SK-N-DZ (cell line): ENCODE results near the gene PIH1D2. TPM values are rescaled to one million over a fixed set of nuclear protein-coding genes. Genes with fewer than 3 reads are reported as not detected.
"Not testable (repeated sequence)": the region's sequence is repeated elsewhere in the genome, so short reads cannot be mapped to it uniquely, and the experiment has no call there.

Experiments used
- DNase-seq: peaks from one replicate; pipeline ENCODE4 v3.0.0-alpha.2; 2015; ENCODE audit warnings: low spot score
- polyA plus RNA-seq, 2 experiments: library from polyadenylated mRNA; depleted of rRNA; stranded (reverse); fragments of >200 nt; gene quantifications; 2 replicates each; pipeline ENCODE4 v1.2.3, GENCODE V29; 2014

PIH1D2 gene, protein sequence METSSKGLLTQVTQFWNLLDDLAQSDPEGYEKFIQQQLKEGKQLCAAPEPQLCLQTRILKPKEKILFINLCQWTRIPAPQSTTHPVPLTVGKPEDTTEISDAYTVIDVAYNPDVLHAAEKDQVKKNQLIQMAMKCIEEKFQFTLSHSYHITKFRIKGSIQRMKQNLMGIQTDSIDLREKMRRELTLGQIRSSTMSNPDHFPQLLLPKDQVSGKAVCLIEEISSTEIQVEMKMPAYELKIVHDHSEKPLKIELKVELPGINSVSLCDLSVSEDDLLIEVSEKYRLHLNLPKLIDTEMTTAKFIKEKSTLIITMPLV
- 1.1 and 3.4 TPM in 2 replicates for polyA plus RNA-seq (2014; cell fraction: cytosol; rRNA removed)
- 2.7 and 5.8 TPM in 2 replicates for polyA plus RNA-seq (2014; cell fraction: nucleus; rRNA removed)

- DNase-seq: peak; percentile 77
These were observed at the start of gene PIH1D2, which contains the start of gene NKAPD1 for GRCh38 chr11:112073941-112074811. Gene PIH1D2, minus strand, starts transcription at chr11:112074017. Its CDS starts 843 bp downstream, at chr11:112073174. Gene NKAPD1, plus strand, starts transcription at chr11:112074299. Its CDS starts 1,276 bp downstream, at chr11:112075575.

DNA sequence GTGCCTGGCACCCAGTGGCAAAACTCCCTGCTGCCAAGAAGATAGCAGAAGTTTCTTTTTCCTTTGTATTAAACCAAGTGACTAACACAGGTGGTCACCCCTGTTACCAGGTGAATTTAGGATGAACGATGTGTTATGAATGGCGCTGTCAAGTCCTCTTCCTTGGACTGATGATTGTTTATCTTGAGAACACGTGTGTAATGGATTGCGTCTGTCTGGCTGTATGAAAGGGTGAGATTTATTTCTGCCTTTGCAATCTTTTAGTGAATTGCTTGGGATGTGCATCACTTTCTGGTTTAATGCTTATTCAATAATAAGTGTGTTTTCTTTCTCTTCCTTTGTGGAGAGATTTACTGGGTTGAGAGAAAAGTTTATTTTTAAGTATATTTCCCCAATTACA, 49.3 kb upstream of the PIH1D2 start:
- no peak for DNase-seq

- no peak for DNase-seq
These were observed 48.3 kb upstream of the PIH1D2 start for GRCh38 chr11:112121981-112122615.

- DNase-seq: no peak
These were observed 44.4 kb upstream of the PIH1D2 start for GRCh38 chr11:112118176-112118575.

DNA sequence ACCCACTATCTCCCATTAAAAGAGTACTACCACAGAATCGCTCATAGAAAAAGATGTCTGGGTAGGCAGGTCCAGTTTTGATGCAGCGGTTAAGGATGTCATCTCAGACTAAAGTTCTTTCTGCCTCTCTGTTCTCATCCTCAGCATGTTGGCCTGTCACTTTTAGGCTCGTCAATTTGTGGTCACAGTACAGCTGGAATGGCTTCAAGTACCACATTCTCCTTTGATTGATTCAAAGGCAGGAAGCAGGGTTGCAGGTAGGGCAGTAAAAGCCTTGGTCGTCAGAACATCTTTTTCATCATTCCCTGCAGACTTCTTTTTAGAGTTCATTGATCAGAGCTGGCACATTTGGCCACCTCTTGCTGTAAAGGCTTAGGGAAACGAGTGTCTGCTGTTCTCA, 41.6 kb upstream of the PIH1D2 start:
- DNase-seq: no peak

- no peak for DNase-seq
These were observed 40.6 kb upstream of the PIH1D2 start for GRCh38 chr11:112114460-112114859.

- peak; percentile 24 for DNase-seq
These were observed 40.0 kb upstream of the PIH1D2 start for GRCh38 chr11:112113539-112114457.

- DNase-seq: no peak
These were observed 32.3 kb upstream of the PIH1D2 start for GRCh38 chr11:112106070-112106469.

DNA sequence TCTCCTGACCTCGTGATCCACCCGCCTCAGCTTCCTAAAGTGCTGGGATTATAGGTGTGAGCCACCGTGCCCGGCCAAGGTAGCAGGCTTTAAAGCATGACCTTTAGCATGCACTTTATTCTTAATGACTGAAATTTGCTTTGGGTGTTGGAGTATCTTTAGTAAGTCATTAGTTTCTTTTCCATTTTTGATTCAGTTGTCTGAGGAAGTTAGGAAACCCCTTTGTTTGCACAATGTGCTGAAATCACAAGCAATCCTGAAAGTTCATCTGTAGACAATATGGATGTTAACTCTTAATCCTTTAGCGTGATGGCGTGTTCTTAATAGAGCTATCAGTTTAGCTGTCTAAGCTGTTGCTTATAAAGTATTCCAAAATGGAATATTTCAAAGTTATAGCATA, 29.6 kb upstream of the PIH1D2 start:
- DNase-seq: no peak

DNA sequence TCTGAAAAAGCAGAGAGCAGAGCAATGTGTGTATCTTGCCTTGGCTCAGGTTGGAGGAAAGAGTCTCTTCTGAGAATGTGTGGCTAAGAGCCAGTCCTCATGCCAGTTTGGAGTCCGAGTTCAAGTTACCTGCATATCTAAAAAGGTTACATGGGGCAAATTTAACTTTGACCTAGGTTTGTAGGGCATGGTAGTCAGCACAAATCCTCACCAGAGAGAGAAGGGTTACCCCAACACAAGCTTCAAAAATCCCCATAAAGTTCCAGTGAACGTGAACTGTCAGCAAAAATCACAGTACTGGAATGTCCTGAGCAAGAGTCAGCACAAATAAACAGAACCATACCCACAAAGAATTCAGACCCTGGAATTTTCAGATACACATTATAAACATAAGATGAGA, 26.6 kb upstream of the PIH1D2 start:
- no peak for DNase-seq

DNA sequence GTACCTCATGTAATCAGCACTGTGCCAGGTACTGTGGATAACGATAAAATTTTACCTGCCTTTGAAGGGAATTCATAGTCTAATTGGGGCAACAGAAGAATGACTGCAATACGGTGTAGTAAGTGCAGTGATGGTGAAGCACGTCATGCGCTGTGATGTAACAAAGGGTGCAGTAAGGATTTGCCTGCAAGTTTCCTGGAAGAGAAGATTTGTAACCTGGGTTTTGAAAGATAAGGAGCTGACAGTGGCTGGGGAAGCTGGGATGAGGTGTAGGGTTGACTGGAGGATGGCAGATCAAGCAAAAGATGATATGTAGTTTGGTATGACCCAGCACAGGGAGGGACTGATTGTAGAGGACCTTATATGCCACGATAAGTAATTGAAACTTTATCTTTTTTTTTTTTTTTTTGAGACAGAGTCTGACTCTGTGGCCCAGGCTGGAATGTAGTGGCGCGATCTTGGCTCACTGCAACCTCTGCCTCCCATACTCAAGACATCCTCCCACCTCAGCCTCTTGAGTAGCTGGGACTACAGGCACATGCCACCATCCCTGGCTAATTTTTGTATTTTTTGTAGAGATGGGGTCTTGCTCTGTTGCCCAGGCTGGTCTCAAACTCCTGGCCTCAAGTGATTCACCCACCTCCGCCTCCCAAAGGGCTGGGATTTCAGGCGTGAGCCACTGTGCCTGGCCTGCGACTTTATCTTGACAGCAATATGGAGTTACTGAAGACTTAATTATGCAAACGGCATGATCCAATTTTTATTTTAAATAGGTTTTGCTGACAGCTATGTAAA, 24.1 kb upstream of the PIH1D2 start:
- no peak for DNase-seq

GRCh38 chr11:112096194-112096593, 22.4 kb upstream of the PIH1D2 start:
- no peak for DNase-seq

GRCh38 chr11:112095302-112095701, 21.5 kb upstream of the PIH1D2 start:
- not testable (repeated sequence) for DNase-seq

- DNase-seq: no peak
These were observed 13.4 kb upstream of the PIH1D2 start for GRCh38 chr11:112087212-112087611.

DNA sequence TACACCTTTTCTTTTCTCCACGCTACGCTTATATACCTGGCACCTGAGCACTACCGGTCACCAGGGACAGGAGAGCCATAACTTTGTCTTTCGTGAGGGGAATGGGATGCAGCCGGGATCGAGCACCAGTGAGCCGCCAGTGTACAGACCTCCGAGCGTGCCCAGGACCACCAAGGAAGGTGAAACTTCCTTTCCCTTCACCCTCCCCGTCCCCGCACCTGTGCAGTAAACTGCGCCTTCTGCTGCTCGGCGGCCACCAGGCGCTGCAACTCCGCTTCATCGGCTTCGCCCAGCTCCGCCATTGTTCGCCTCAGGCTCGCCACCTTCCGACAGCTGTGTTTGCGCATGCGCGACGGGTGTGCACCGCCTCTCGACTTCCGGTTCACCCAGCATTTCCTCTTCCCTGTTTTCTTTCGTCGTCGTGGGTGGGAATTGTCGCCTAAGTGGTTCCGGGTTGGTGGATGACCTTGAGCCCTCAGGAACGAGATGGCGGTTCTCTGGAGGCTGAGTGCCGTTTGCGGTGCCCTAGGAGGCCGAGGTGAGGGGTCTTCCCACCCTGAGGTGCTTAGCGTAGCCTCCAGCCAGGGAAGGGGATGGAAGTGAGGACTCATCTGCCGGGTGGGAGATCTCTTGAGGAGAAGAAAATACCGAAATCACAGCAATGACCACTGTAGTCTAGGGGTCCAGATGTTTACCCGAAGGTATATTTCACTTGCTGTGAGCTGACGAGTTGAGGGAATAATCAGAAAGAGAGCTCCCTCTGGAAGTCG, 12.8 kb upstream of the PIH1D2 start, which contains the start of the genes SDHD and TIMM8B:
TSS of gene SDHD (plus strand) at position 452 of the 770 bp plus-strand sequence. CDS start at position 487, 35 bp downstream.
TSS of gene TIMM8B (minus strand) at position 335 of the 770 bp plus-strand sequence. CDS start at position 302, 33 bp downstream.
- DNase-seq: peak; percentile 94

- no peak for DNase-seq
These were observed 12.1 kb upstream of the PIH1D2 start for GRCh38 chr11:112085822-112086421.

DNA sequence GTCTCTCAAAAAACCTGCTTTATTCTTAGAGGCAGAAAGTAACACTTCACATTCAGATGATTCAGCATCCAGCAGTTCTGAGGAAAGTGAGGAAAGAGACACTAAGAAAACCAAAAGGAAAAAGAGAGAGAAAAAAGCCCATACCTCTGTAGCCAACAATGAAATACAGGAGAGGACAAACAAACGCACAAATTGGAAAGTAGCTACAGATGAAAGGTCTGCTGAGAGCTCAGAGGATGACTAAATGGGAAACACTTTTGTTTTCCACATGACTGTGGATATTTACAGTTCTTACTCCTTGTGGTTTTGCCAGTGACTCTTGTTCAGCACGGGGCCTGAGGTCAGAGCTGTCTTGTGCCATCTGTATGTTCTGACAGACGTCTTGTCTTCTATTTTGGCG, 8.9 kb upstream of the PIH1D2 start:
- no peak for DNase-seq

DNA sequence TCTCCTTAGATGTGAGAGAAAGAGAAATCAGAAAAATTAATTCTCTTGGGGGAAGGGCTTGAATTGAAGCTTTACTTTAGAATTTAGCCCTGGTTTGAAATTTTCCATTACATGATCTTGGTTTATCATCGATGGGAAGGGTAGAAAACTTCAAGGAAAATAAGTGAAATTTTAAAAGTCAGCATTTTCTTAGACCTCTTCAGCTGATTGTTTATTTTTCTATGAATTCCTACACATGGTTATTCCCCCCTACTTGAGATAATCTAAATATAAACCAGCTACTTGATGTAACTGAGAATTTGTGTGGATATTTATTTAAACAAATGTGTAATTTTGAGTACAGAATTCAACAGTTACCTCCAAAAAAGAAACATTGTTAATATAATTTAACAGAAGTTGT, 10.9 kb downstream of the PIH1D2 start:
- DNase-seq: no peak

- no peak for DNase-seq
These were observed 15.7 kb downstream of the PIH1D2 start for GRCh38 chr11:112058103-112058502.
